GM19328 (cell line): ENCODE data around the gene BTBD16.

Source experiments
- ATAC-seq: cut with Tn5 transposase; IDR thresholded peaks from one replicate; pipeline ENCODE4 v1.9.1; 2021; ENCODE audit warnings: mild to moderate bottlenecking, moderate library complexity; ENCODE audit not compliant: unreplicated experiment

Gene BTBD16

GRCh38 chr10:122338609-122339441 lies 67.7 kb downstream of the BTBD16 start:
- ATAC-seq = no peak

DNA sequence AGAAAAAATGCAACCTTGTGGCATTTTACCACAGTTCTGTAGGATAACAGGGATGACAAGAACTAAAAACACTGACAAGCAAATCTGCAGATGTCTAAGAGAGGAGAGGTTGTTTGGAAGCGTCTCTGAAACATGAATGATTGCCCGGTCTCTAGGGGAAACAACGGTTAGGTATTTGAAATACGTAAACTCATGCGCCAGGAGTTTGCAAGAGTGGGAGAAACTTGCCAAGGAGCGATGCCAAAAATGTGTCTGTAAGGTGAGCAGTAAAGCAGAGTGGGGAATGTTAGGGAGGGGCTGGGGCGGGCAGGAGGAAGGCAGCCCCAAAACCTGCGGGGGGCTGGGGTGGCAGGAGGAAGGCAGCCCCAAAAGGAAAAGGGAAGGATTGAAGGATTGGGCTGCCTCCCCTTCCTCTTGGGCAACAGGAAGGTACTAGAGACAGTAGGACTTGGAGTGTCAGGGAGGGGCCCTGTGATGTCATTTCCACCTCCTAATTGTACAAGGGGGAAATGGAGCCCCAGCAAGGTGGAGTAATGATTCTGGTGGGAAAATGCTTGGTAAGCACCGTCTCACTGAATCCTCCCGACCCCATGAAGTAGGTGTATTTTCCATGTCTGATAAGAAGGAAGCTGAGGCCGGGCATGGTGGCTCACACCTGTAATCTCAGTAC lies 70.2 kb downstream of the BTBD16 start:
- ATAC-seq = no peak

DNA sequence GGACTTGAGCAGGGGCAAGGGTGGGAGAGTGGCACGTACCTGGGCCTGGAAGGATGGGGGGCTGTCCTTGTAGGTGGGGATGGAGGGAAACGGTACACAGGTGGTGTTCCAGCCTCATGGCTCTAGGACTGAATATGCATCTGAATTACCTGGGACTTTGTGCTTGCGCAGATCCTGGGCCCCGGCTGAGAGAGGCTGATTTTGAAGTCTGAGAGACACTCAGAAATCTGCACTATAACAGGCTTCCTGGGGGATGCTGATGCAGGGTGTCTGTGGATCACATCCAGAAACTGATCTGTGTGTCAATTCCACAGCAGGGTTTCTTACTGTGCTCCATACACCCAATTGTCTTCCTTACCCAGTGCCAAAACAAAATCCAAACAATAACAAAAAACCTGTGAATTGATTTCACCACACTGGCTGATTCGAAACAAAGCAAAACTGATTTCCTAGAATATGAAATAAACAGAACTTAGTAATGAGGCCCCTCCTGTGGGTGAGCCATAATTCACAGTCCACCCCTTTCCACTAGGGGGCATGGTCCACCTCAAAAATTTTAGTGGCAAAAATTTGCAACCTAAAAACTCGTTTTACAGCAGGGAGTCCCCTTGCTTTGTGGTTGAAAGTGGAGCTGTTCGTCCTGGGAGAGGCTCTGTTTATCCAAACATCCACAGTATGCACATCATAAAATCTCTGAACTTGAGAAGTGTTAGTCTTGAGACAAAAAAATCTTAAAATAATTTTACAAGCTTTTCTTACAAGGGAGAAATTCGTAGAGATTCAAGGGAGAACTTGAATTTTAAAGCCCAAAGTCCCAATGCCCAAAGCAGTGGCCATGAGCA lies 71.4 kb downstream of the BTBD16 start:
- no peak for ATAC-seq

GRCh38 chr10:122343135-122343800 lies 72.2 kb downstream of the BTBD16 start:
- ATAC-seq = no peak

DNA sequence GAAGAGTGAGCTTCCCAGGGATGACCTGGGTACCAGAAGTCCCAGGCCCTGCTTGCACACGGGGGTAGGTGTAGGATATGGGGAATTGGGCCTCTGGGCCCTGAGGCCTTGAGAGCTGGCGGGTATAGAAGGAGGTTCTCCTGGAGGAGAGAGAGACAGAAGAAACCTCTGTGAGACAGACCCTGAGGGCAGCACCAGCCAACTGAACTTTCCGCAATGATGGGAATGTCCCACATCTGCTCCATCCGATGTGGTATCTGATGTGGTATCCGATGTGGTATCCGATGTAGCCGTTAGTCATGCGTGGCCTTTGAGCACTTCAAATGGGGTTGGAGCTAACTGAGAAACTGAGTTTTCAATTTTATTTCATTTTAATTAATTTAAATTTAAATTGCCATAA lies 72.8 kb downstream of the BTBD16 start:
- ATAC-seq = no peak

- no peak for ATAC-seq
Measured at GRCh38 chr10:122344741-122345258, 73.7 kb downstream of the BTBD16 start.

GRCh38 chr10:122346326-122346950 lies 75.3 kb downstream of the BTBD16 start:
- ATAC-seq = no peak

- ATAC-seq = no peak
Measured at GRCh38 chr10:122347170-122347841, 76.2 kb downstream of the BTBD16 start.

GRCh38 chr10:122348512-122348911 lies 77.4 kb downstream of the BTBD16 start:
- ATAC-seq = no peak

- no peak for ATAC-seq
Measured at GRCh38 chr10:122348935-122349361, 77.9 kb downstream of the BTBD16 start.

- ATAC-seq = no peak
Measured at GRCh38 chr10:122349758-122350369, 78.8 kb downstream of the BTBD16 start.

DNA sequence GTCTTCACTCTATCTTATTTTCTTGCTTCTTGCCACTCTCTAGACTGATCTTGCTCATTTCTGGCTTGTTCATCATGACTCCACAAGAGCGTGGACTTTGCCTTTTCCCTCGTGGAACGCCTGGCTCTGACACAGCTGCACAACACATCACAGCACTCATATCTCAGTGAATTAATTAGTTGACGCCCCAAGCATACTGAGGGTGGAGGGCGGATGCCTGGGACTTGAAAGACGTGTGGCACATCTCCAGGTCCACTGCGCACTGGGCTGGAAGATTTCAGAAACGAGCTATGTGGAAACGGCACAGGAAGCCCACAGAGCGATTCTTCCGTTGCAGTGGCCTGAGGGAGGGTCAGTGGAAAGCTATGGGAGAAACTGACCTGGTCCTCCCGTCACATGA lies 79.8 kb downstream of the BTBD16 start:
- no peak for ATAC-seq

- no peak for ATAC-seq
Measured at GRCh38 chr10:122352817-122353525, 81.9 kb downstream of the BTBD16 start.

- no peak for ATAC-seq
Measured at GRCh38 chr10:122354383-122354782, 83.3 kb downstream of the BTBD16 start.

- no peak for ATAC-seq
Measured at GRCh38 chr10:122357685-122358084, 86.6 kb downstream of the BTBD16 start.

DNA sequence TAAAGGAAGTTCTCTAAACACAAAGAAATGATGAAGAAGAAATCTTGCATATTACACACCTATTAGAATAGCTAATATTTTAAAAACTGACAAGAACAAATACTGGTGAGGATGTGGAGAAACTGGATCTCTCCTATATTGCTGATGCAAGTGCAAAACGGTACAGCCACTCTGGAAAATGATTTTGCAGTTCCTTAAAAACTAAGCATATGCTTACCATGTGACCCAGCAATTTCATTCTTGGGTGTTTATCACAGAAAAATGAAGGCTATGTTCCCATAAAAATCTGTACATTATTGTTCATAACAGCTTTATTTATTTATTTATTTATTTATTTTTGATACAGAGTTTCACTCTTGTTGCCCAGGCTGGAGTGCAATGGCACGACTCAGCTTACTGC lies 88.5 kb downstream of the BTBD16 start:
- no peak for ATAC-seq

- ATAC-seq = no peak
Measured at GRCh38 chr10:122361046-122361445, 90.0 kb downstream of the BTBD16 start.

GRCh38 chr10:122362031-122362592 lies 91.0 kb downstream of the BTBD16 start:
- ATAC-seq = no peak
